Measurements from ENCODE around the gene AP1M1.

The AP1M1 gene

GRCh38 chr19:16164222-16164890 lies 33.4 kb upstream of the AP1M1 start:
- no peak for TF ChIP-seq TEAD4 (IDR thresholded peaks at IDR 0.05)
- TF ChIP-seq MAX (IDR thresholded peaks at IDR 0.05) = no peak
- TF ChIP-seq EP300 (IDR thresholded peaks at IDR 0.05; ENCODE audit: borderline replicate concordance) = no peak
- no peak for TF ChIP-seq FOXM1 (IDR thresholded peaks at IDR 0.05; ENCODE audit: borderline replicate concordance, low read depth)
- TF ChIP-seq USF1 (IDR thresholded peaks at IDR 0.05) = no peak
- TF ChIP-seq CREB1 (IDR thresholded peaks at IDR 0.05; ENCODE audit: low read depth) = no peak
- TF ChIP-seq RAD21 (IDR thresholded peaks at IDR 0.05; ENCODE audit: low read depth) = no peak
- no peak for TF ChIP-seq TAF1 (IDR thresholded peaks at IDR 0.05; ENCODE audit: low read depth)
- TF ChIP-seq EGR1 (IDR thresholded peaks at IDR 0.05) = no peak
- no peak for TF ChIP-seq CEBPB (IDR thresholded peaks at IDR 0.05)
- TF ChIP-seq TCF12 (IDR thresholded peaks at IDR 0.05; ENCODE audit: low read depth) = no peak
- no peak for TF ChIP-seq ZBTB7A (IDR thresholded peaks at IDR 0.05; ENCODE audit: low read depth)
- TF ChIP-seq REST (IDR thresholded peaks at IDR 0.05; ENCODE audit: low read depth) = no peak
- no peak for TF ChIP-seq NFIC (IDR thresholded peaks at IDR 0.05)

DNA sequence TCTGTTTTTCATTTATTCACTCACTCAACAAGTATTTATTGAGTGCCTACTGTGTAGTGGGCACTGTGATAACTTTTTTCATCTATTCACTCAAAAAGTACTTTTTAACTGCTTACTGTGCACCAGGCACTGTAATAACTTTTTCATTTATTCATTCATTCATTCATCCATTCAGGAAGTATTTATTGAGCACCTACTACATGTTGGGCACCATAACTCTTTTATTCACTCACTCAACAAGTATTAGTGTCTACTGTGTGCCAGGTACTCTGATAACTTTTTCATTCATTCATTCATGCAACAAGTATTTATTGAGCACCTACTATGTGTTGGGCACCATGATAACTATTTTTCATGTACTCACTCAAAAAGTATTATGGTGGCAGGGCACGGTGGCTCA lies 31.3 kb upstream of the AP1M1 start:
- no peak for TF ChIP-seq YY1 (IDR thresholded peaks at IDR 0.05; ENCODE audit: low read depth)
- no peak for TF ChIP-seq NFIC (IDR thresholded peaks at IDR 0.05)
- no peak for TF ChIP-seq CEBPB (IDR thresholded peaks at IDR 0.05)
- TF ChIP-seq USF1 (IDR thresholded peaks at IDR 0.05) = no peak
- no peak for TF ChIP-seq FOXM1 (IDR thresholded peaks at IDR 0.05; ENCODE audit: borderline replicate concordance, low read depth)
- TF ChIP-seq MAX (IDR thresholded peaks at IDR 0.05) = no peak
- TF ChIP-seq ZBTB7A (IDR thresholded peaks at IDR 0.05; ENCODE audit: low read depth) = no peak
- no peak for TF ChIP-seq EGR1 (IDR thresholded peaks at IDR 0.05)

DNA sequence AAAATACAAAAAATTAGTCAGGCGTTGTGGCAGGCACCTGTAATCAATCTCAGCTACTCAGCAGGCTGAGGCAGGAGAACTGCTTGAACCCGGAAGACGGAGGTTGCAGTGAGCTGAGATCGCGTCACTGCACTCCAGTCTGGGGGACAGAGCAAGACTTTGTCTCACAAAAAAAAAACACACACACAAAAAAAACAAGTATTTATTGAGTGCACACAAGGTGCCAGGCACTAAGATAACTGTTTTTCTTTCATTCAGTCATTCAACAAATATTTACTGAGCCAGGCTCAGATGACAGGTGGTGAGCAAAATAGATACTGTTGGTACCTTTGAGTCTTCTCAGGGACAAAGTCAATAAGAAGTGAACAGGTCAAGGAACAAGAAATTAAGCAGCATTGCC lies 30.7 kb upstream of the AP1M1 start:
- TF ChIP-seq YY1 (IDR thresholded peaks at IDR 0.05; ENCODE audit: low read depth) (no peak), RAD21 (IDR thresholded peaks at IDR 0.05; ENCODE audit: low read depth) (no peak), NFIC (IDR thresholded peaks at IDR 0.05) (no peak), USF1 (IDR thresholded peaks at IDR 0.05) (no peak), FOXM1 (IDR thresholded peaks at IDR 0.05; ENCODE audit: borderline replicate concordance, low read depth) (no peak), MAX (IDR thresholded peaks at IDR 0.05) (no peak), TAF1 (IDR thresholded peaks at IDR 0.05; ENCODE audit: low read depth) (no peak), EP300 (IDR thresholded peaks at IDR 0.05; ENCODE audit: borderline replicate concordance) (no peak), TCF12 (IDR thresholded peaks at IDR 0.05; ENCODE audit: low read depth) (no peak), REST (IDR thresholded peaks at IDR 0.05; ENCODE audit: low read depth) (no peak), CREB1 (IDR thresholded peaks at IDR 0.05; ENCODE audit: low read depth) (no peak)

- TF ChIP-seq USF1 (IDR thresholded peaks at IDR 0.05) = peak; percentile 82
- no peak for TF ChIP-seq YY1 (IDR thresholded peaks at IDR 0.05; ENCODE audit: low read depth)
Observed at GRCh38 chr19:16168465-16169081, 29.1 kb upstream of the AP1M1 start.

- TF ChIP-seq MAX (IDR thresholded peaks at IDR 0.05) (no peak), CEBPB (IDR thresholded peaks at IDR 0.05) (no peak), FOXM1 (IDR thresholded peaks at IDR 0.05; ENCODE audit: borderline replicate concordance, low read depth) (no peak), RAD21 (IDR thresholded peaks at IDR 0.05; ENCODE audit: low read depth) (no peak), CREB1 (IDR thresholded peaks at IDR 0.05; ENCODE audit: low read depth) (no peak), TEAD4 (IDR thresholded peaks at IDR 0.05) (no peak), NFIC (IDR thresholded peaks at IDR 0.05) (no peak), EP300 (IDR thresholded peaks at IDR 0.05; ENCODE audit: borderline replicate concordance) (no peak), TAF1 (IDR thresholded peaks at IDR 0.05; ENCODE audit: low read depth) (no peak), ZBTB7A (IDR thresholded peaks at IDR 0.05; ENCODE audit: low read depth) (no peak), YY1 (IDR thresholded peaks at IDR 0.05; ENCODE audit: low read depth) (no peak), USF1 (IDR thresholded peaks at IDR 0.05) (no peak), TCF12 (IDR thresholded peaks at IDR 0.05; ENCODE audit: low read depth) (no peak)
Observed at GRCh38 chr19:16170134-16170533, 27.6 kb upstream of the AP1M1 start.

Data from Ishikawa (cell line).